ENCODE measurements around the gene NRXN3.

Gene NRXN3

DNA sequence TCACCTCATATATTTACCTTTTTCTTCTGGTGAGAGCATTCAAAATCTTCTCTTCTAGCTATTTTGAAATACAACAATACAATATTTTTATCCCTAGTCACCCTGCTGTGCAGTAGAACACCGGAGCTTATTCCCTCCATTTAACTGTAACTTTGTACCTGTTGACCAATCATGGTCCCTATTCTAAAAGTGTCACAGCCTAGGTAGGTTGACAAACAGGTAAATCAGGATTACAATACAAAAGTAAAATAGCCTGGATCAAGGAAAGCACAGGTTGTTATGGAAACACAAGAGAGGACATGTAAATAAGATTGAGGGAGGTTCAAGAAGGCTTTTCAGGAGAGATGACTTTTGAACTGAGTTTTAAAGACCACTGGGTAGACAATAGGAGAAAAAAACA lies 1370.2 kb downstream of the NRXN3 start:
- no peaks in the 10 kb centered on the region for H3K9me3 ChIP-seq (ENCODE audit: insufficient read depth, low read depth, low read length)
- H3K27me3 ChIP-seq (ENCODE audit: insufficient read depth, low read length) = no peaks in the 10 kb centered on the region
- peaks cover 4% of the 10 kb centered on the region; the same call in 1 of the 2 replicates for H3K4me1 ChIP-seq (ENCODE audit: insufficient read depth, low read length)
- no peaks in the 10 kb centered on the region for H3K36me3 ChIP-seq (ENCODE audit: insufficient read depth, low read depth, low read length)
- H3K9ac ChIP-seq (ENCODE audit: low read depth, low read length) = no peak overlapping the region
- no peak overlapping the region for H3K4me3 ChIP-seq (ENCODE audit: low read length)
- H3K27ac ChIP-seq (ENCODE audit: low read length) = no peak overlapping the region

DNA sequence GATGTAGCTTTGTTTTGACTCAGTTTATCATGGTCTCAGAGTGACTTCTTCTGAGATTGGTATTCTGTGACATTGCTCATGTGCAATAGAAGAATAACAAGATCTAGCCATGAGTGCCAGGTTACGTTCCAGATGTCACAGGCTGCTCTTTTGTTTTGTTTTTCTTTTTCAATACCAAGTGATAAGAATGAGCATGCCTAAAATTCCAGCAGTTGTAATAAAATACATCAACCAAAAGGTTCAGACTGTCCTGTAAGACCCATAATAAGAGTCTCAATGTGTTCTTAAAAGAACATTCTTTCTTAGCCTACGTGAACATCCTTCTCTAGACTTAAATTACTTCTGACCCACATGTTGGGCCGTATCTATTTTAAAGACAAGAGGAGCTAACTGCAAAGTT lies 1371.9 kb downstream of the NRXN3 start:
- no peak overlapping the region for H3K4me3 ChIP-seq (ENCODE audit: low read length)

DNA sequence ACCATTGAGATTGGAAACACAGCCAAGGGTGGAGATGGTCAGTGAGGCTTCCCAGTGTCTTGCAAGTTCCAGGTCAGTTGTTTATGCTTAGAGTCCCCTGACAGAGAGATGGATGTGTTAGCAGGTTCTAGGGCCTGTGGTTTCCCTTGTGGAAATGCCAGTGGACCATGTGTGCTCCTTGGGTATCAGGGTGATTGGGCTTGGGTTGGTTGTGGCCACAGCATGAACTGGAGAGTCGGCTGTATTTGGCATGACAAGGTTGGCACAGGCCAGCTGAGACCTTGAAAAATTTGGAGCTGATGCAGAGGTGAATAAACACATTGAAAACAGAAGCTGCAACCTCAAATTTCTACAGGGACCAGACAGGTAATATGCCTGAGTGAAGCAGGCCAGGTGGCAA lies 1373.2 kb downstream of the NRXN3 start:
- Histone ChIP-seq H3K36me3 (ENCODE audit: insufficient read depth, low read depth, low read length) (no peaks in the 10 kb centered on the region), H3K4me1 (ENCODE audit: insufficient read depth, low read length) (peaks cover 4% of the 10 kb centered on the region; the same call in 1 of the 2 replicates), H3K9ac (ENCODE audit: low read depth, low read length) (no peak overlapping the region), H3K27me3 (ENCODE audit: insufficient read depth, low read length) (no peaks in the 10 kb centered on the region), H3K4me3 (ENCODE audit: low read length) (no peak overlapping the region), H3K9me3 (ENCODE audit: insufficient read depth, low read depth, low read length) (no peaks in the 10 kb centered on the region), H3K27ac (ENCODE audit: low read length) (no peak overlapping the region)

More for the DNA sequence above, 1371.9 kb downstream of the NRXN3 start:
- Histone ChIP-seq H3K9me3 (ENCODE audit: insufficient read depth, low read depth, low read length) (no peaks in the 10 kb centered on the region), H3K9ac (ENCODE audit: low read depth, low read length) (no peak overlapping the region), H3K27ac (ENCODE audit: low read length) (no peak overlapping the region), H3K36me3 (ENCODE audit: insufficient read depth, low read depth, low read length) (no peaks in the 10 kb centered on the region), H3K4me1 (ENCODE audit: insufficient read depth, low read length) (peaks cover 4% of the 10 kb centered on the region; the same call in 1 of the 2 replicates), H3K27me3 (ENCODE audit: insufficient read depth, low read length) (no peaks in the 10 kb centered on the region)

DNA sequence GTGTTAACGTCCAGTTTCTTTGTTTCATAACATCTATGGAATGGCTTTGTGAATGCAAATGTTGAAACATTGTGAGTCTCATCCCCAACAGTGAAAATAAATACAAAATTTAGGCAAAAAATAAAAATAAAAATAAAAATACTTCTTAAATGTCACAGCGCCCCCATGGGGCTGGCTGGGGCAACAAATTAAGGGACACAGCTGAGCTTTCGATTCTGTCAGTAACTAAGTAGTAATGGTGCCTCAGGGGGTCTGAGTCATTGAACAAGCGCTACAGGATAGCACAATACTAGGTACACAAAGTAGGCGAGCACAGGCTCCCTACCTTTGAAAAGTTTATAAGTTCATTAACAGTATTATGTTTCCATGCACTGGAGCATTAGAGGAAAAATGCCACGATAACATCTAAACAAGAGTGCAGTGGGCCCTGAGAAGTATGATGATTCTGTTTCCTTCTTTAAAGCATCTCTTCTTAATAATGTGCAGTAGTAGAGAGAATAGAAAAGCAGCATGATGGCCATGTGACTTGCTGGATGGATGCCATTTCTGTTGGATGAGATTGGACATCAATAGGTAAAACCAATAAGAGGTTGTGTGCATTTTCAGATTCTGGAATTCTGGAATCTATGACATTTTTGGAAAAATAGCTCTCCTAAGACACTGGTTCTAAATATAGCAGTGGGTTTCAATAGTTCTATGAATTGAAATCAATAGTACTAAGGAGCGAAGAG lies 1374.0 kb downstream of the NRXN3 start:
- H3K27ac ChIP-seq (ENCODE audit: low read length) = no peak overlapping the region
- H3K36me3 ChIP-seq (ENCODE audit: insufficient read depth, low read depth, low read length) = no peaks in the 10 kb centered on the region
- no peaks in the 10 kb centered on the region for H3K27me3 ChIP-seq (ENCODE audit: insufficient read depth, low read length)
- no peak overlapping the region for H3K4me3 ChIP-seq (ENCODE audit: low read length)
- no peak overlapping the region for H3K9ac ChIP-seq (ENCODE audit: low read depth, low read length)
- H3K4me1 ChIP-seq (ENCODE audit: insufficient read depth, low read length) = peaks cover 4% of the 10 kb centered on the region; the same call in 1 of the 2 replicates
- no peaks in the 10 kb centered on the region for H3K9me3 ChIP-seq (ENCODE audit: insufficient read depth, low read depth, low read length)

DNA sequence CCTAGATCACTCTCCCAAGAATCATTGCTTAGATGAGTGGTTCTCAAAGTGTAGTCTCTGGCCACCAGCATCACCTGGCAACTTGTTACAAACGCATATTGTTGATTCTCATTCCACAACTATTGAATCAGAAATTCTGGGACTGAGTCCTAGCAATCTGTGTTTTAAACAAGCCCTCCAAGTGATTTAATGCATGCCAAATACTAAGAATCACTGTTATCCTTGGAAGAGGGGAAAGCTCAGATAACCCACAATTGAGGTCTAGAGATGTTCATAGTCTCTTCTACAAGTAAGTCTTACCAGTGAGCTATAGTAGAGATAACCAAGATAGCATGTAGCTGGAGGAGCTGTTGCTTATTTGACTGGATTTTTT lies 1374.5 kb downstream of the NRXN3 start:
- no peaks in the 10 kb centered on the region for H3K9me3 ChIP-seq (ENCODE audit: insufficient read depth, low read depth, low read length)
- H3K27me3 ChIP-seq (ENCODE audit: insufficient read depth, low read length) = no peaks in the 10 kb centered on the region
- no peak overlapping the region for H3K27ac ChIP-seq (ENCODE audit: low read length)
- H3K4me3 ChIP-seq (ENCODE audit: low read length) = no peak overlapping the region
- H3K4me1 ChIP-seq (ENCODE audit: insufficient read depth, low read length) = peaks cover 4% of the 10 kb centered on the region; the same call in 1 of the 2 replicates
- no peak overlapping the region for H3K9ac ChIP-seq (ENCODE audit: low read depth, low read length)
- H3K36me3 ChIP-seq (ENCODE audit: insufficient read depth, low read depth, low read length) = no peaks in the 10 kb centered on the region

DNA sequence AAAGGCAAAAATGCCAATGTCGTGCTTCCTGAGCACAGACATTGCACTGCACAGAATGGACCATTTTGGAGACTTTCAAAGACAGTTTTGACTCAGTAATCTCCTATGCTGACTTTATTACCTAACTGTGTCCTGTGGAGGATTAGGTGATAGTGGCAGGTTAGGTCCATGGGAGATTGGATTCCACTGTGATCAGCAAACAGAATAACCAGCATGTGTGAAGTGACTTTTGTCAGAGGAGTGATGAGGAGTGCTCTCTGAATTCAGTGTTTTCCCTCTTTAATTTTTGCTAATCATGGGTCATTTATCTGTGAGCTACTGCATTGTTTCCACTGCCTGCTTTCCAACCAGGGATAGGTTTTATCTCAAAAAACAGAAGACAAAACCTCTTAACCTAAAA lies 1378.7 kb downstream of the NRXN3 start:
- Histone ChIP-seq H3K27ac (ENCODE audit: low read length) (no peak overlapping the region), H3K4me3 (ENCODE audit: low read length) (no peak overlapping the region), H3K27me3 (ENCODE audit: insufficient read depth, low read length) (no peaks in the 10 kb centered on the region), H3K4me1 (ENCODE audit: insufficient read depth, low read length) (peaks cover 19% of the 10 kb centered on the region), H3K9me3 (ENCODE audit: insufficient read depth, low read depth, low read length) (no peaks in the 10 kb centered on the region), H3K36me3 (ENCODE audit: insufficient read depth, low read depth, low read length) (no peaks in the 10 kb centered on the region), H3K9ac (ENCODE audit: low read depth, low read length) (no peak overlapping the region)

DNA sequence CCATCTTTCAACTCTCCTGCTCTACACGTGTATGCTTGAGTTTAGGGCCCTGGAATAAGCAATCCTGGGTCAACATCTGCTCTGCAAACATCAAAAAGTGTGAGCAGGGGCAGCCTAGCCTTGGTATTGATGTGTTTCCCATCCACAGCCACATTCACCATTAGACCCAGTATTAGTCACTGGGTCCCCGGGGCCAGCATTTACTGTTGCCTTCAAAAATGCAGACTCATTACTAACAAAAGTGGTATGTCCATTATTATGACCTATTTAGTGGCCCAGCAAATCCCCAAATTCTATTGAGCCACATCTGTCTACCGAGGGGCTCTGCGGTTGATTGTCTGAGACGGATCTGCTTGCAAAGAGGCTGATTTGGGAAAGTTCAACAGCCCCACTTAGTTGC lies 1379.3 kb downstream of the NRXN3 start:
- Histone ChIP-seq H3K27ac (ENCODE audit: low read length) (no peak overlapping the region), H3K9me3 (ENCODE audit: insufficient read depth, low read depth, low read length) (no peaks in the 10 kb centered on the region), H3K27me3 (ENCODE audit: insufficient read depth, low read length) (no peaks in the 10 kb centered on the region), H3K4me3 (ENCODE audit: low read length) (no peak overlapping the region), H3K9ac (ENCODE audit: low read depth, low read length) (no peak overlapping the region), H3K4me1 (ENCODE audit: insufficient read depth, low read length) (peaks cover 15% of the 10 kb centered on the region), H3K36me3 (ENCODE audit: insufficient read depth, low read depth, low read length) (no peaks in the 10 kb centered on the region)

DNA sequence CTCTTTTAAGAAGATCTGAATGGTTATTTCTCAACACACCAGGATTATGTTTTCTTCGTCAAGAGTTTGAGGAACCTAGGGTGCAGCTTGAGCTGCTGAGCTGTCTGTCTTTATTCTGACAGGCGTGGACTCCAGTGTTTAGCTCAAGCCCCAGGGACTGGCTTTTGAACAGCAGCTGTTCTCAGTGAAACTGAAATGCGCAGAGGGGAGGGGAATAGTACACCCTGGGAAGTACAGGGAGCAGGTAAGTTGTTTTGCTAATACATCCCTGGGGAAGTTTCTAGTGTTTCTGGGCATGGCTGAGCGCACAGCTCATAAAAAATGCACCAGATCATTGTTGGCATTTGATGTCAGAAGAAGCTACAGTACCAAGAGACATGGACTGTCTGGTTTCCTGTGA lies 1381.3 kb downstream of the NRXN3 start:
- H3K4me3 ChIP-seq (ENCODE audit: low read length) = no peak overlapping the region
- H3K27ac ChIP-seq (ENCODE audit: low read length) = no peak overlapping the region
- no peaks in the 10 kb centered on the region for H3K27me3 ChIP-seq (ENCODE audit: insufficient read depth, low read length)
- H3K4me1 ChIP-seq (ENCODE audit: insufficient read depth, low read length) = peaks cover 15% of the 10 kb centered on the region
- H3K9ac ChIP-seq (ENCODE audit: low read depth, low read length) = no peak overlapping the region
- H3K9me3 ChIP-seq (ENCODE audit: insufficient read depth, low read depth, low read length) = no peaks in the 10 kb centered on the region
- H3K36me3 ChIP-seq (ENCODE audit: insufficient read depth, low read depth, low read length) = no peaks in the 10 kb centered on the region

DNA sequence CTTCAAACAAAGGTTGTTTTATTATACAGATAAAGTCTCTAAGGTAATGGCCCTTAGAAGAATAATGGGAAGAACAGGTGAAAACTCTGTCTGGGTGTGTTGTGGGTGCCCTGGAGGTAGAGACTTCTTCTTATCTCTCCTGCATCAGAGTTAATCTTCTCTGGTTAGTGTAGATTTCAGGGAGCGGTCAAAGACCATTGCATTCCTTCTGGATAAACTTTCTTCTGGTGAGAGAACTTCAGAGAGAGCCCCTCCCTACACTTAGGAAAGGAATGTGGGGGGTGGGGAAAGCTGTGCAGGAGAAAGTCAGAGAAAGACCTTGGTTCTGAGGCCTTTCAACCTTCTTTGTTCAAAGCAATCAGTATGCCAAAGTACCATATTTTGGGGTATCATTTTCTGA lies 1382.6 kb downstream of the NRXN3 start:
- Histone ChIP-seq H3K27ac (ENCODE audit: low read length) (no peak overlapping the region), H3K36me3 (ENCODE audit: insufficient read depth, low read depth, low read length) (no peaks in the 10 kb centered on the region), H3K4me3 (ENCODE audit: low read length) (no peak overlapping the region), H3K9ac (ENCODE audit: low read depth, low read length) (no peak overlapping the region), H3K27me3 (ENCODE audit: insufficient read depth, low read length) (no peaks in the 10 kb centered on the region), H3K9me3 (ENCODE audit: insufficient read depth, low read depth, low read length) (no peaks in the 10 kb centered on the region), H3K4me1 (ENCODE audit: insufficient read depth, low read length) (peaks cover 15% of the 10 kb centered on the region)

DNA sequence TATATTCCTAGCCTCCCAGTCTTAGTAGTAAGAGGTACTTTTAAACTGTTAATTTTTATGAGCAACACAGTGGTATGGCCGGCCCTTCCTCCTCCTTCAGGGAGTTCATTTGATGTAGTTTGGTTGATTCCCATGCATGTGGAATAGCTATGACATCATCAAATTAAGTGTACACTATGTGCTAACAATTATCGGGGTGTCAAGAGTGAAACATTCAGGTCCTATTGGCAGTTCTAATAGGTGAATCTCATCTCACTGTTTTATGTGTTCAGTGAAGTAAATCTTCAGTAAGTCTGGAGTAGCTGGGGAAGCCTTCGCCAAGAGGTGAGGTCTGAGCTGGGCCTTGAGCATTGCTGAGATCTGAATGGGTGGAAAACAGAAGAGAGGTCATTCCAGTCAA lies 1384.6 kb downstream of the NRXN3 start:
- H3K27ac ChIP-seq (ENCODE audit: low read length) = no peak overlapping the region
- H3K9ac ChIP-seq (ENCODE audit: low read depth, low read length) = no peak overlapping the region
- peaks cover 15% of the 10 kb centered on the region for H3K4me1 ChIP-seq (ENCODE audit: insufficient read depth, low read length)
- no peaks in the 10 kb centered on the region for H3K36me3 ChIP-seq (ENCODE audit: insufficient read depth, low read depth, low read length)
- no peaks in the 10 kb centered on the region for H3K27me3 ChIP-seq (ENCODE audit: insufficient read depth, low read length)
- H3K4me3 ChIP-seq (ENCODE audit: low read length) = no peak overlapping the region
- H3K9me3 ChIP-seq (ENCODE audit: insufficient read depth, low read depth, low read length) = no peaks in the 10 kb centered on the region

DNA sequence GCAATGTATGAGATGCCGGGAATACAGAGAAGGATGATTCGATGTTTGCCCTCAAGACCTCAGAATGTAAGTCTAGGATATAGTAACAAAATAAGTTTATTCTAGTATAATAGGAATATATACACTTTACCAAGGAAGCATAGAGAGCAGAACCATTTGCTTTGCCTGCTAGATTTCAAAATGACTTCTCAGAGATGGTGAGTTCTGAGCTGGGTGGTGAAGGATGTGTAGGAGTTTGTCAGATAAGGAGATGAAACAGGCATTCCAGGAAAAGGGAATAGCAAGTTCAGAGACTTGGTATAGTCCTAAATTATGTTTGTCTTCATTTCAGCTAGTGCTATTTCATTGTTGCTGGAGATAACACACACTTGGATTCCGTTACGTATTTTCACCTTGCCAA lies 1385.3 kb downstream of the NRXN3 start:
- Histone ChIP-seq H3K27me3 (ENCODE audit: insufficient read depth, low read length) (no peaks in the 10 kb centered on the region), H3K4me3 (ENCODE audit: low read length) (no peak overlapping the region), H3K9ac (ENCODE audit: low read depth, low read length) (no peak overlapping the region), H3K9me3 (ENCODE audit: insufficient read depth, low read depth, low read length) (no peaks in the 10 kb centered on the region), H3K36me3 (ENCODE audit: insufficient read depth, low read depth, low read length) (no peaks in the 10 kb centered on the region), H3K4me1 (ENCODE audit: insufficient read depth, low read length) (peaks cover 15% of the 10 kb centered on the region), H3K27ac (ENCODE audit: low read length) (no peak overlapping the region)

DNA sequence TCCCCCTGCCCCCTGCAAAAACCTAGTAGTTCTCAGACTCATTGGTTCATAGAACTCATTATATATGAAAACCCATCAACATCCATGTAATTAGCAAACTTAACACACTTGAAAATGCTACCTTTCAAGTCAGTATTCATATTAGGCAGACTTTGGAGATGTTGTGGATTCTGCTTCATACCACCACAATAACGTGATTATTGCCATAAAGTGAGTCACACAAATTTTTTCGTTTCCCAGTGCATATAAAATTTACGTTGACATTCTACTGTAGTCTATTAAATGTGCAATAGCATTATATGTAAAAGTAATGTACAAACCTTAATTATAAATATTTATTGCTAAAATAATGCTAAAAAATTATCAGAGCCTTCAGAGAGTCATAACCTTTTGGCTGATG lies 1387.1 kb downstream of the NRXN3 start:
- Histone ChIP-seq H3K9me3 (ENCODE audit: insufficient read depth, low read depth, low read length) (no peaks in the 10 kb centered on the region), H3K4me1 (ENCODE audit: insufficient read depth, low read length) (peaks cover 18% of the 10 kb centered on the region), H3K27ac (ENCODE audit: low read length) (no peak overlapping the region), H3K4me3 (ENCODE audit: low read length) (no peak overlapping the region), H3K36me3 (ENCODE audit: insufficient read depth, low read depth, low read length) (no peaks in the 10 kb centered on the region), H3K9ac (ENCODE audit: low read depth, low read length) (no peak overlapping the region), H3K27me3 (ENCODE audit: insufficient read depth, low read length) (no peaks in the 10 kb centered on the region)
